ENCODE data around the gene PDP2.

PDP2 gene

GRCh38 chr16:66899945-66900710 lies 19.8 kb downstream of the PDP2 start:
- no peak overlapping the region for H3K4me3 ChIP-seq (ENCODE audit: low read depth, low read length)
- DNase-seq (ENCODE audit: low read depth) = peak; percentile 18

- no peak overlapping the region for H3K4me3 ChIP-seq (ENCODE audit: low read depth, low read length)
- no peak for DNase-seq (ENCODE audit: low read depth)
Observed at GRCh38 chr16:66900721-66901441, 20.6 kb downstream of the PDP2 start.

GRCh38 chr16:66901626-66902025 lies 21.3 kb downstream of the PDP2 start:
- H3K4me3 ChIP-seq (ENCODE audit: low read depth, low read length) = no peak overlapping the region
- no peak for DNase-seq (ENCODE audit: low read depth)

- H3K4me3 ChIP-seq (ENCODE audit: low read depth, low read length) = no peak overlapping the region
- no peak for DNase-seq (ENCODE audit: low read depth)
Observed at GRCh38 chr16:66902648-66903543, 22.6 kb downstream of the PDP2 start.

- no peak for DNase-seq (ENCODE audit: low read depth)
- no peak overlapping the region for H3K4me3 ChIP-seq (ENCODE audit: low read depth, low read length)
Observed at GRCh38 chr16:66903544-66904427, 23.5 kb downstream of the PDP2 start.

- DNase-seq (ENCODE audit: low read depth) = no peak
- H3K4me3 ChIP-seq (ENCODE audit: low read depth, low read length) = no peak overlapping the region
Observed at GRCh38 chr16:66904428-66904845, 24.1 kb downstream of the PDP2 start.

- H3K4me3 ChIP-seq (ENCODE audit: low read depth, low read length) = no peak overlapping the region
- DNase-seq (ENCODE audit: low read depth) = no peak
Observed at GRCh38 chr16:66904846-66905632, 24.7 kb downstream of the PDP2 start.

- DNase-seq (ENCODE audit: low read depth) = no peak
- no peak overlapping the region for H3K4me3 ChIP-seq (ENCODE audit: low read depth, low read length)
Observed at GRCh38 chr16:66905633-66906539, 25.6 kb downstream of the PDP2 start.

GRCh38 chr16:66906916-66907836 lies 26.9 kb downstream of the PDP2 start:
- no peak for DNase-seq (ENCODE audit: low read depth)

GRCh38 chr16:66908116-66908515 lies 27.8 kb downstream of the PDP2 start:
- H3K4me3 ChIP-seq (ENCODE audit: low read depth, low read length) = no peak overlapping the region
- no peak for DNase-seq (ENCODE audit: low read depth)

More at GRCh38 chr16:66906916-66907836, 26.9 kb downstream of the PDP2 start:
- no peak overlapping the region for H3K4me3 ChIP-seq (ENCODE audit: low read depth, low read length)

- no peak overlapping the region for H3K4me3 ChIP-seq (ENCODE audit: low read depth, low read length)
- no peak for DNase-seq (ENCODE audit: low read depth)
Observed at GRCh38 chr16:66908762-66909559, 28.6 kb downstream of the PDP2 start.

- DNase-seq (ENCODE audit: low read depth) = no peak
- H3K4me3 ChIP-seq (ENCODE audit: low read depth, low read length) = no peak overlapping the region
Observed at GRCh38 chr16:66910175-66910940, 30.0 kb downstream of the PDP2 start.

- H3K4me3 ChIP-seq (ENCODE audit: low read depth, low read length) = no peak overlapping the region
- DNase-seq (ENCODE audit: low read depth) = no peak
Observed at GRCh38 chr16:66911112-66911511, 30.8 kb downstream of the PDP2 start.

- no peak for DNase-seq (ENCODE audit: low read depth)
- H3K4me3 ChIP-seq (ENCODE audit: low read depth, low read length) = no peak overlapping the region
Observed at GRCh38 chr16:66911801-66912200, 31.5 kb downstream of the PDP2 start.

- no peak for DNase-seq (ENCODE audit: low read depth)
- no peak overlapping the region for H3K4me3 ChIP-seq (ENCODE audit: low read depth, low read length)
Observed at GRCh38 chr16:66913081-66913480, 32.8 kb downstream of the PDP2 start.

Data from skeletal muscle cell (primary cell).